Measurements from ENCODE around the gene TRIAP1. TPM values are rescaled to one million over a fixed set of nuclear protein-coding genes. Genes with fewer than 3 reads are reported as not detected.
"Not testable (repeated sequence)": the region's sequence is repeated elsewhere in the genome, so short reads cannot be mapped to it uniquely, and the experiment has no call there.

TRIAP1 gene
- total RNA-seq, 2 experiments from 2014 or later = 36.2 to 40.9 TPM

- H3K27ac Mint-ChIP-seq = no peak overlapping the region
- peaks cover 5% of the 10 kb centered on the region for H3K4me1 Mint-ChIP-seq (ENCODE audit: low read depth)
- ATAC-seq (no peak), DNase-seq (no peak)
- CTCF ChIA-PET = interaction anchor here (0.6 to 2.6 kb wide), 8 partner anchors 10 to 225 kb away, joined by 3 to 12 read pairs (median 7); partner anchors contain the start of genes COX6A1 and SRSF9
- peaks cover 47% of the 10 kb centered on the region for H3K36me3 Mint-ChIP-seq (ENCODE audit: low read depth)
- H3K27me3 Mint-ChIP-seq (ENCODE audit: low read depth) = no peaks in the 10 kb centered on the region
- H3K9me3 Mint-ChIP-seq (ENCODE audit: insufficient read depth) = no peaks in the 10 kb centered on the region
- POLR2A ChIA-PET = interaction anchor here (0.8 to 1.0 kb wide), 2 partner anchors 10 to 161 kb away, joined by 3 to 4 read pairs; partner anchors contain the start of gene RNU4-2
- H3K4me3 Mint-ChIP-seq = no peak overlapping the region
Measured at GRCh38 chr12:120453060-120453750, 7.0 kb upstream of the TRIAP1 start.

- ChIA-PET CTCF (interaction anchor here (1.4 to 2.2 kb wide), 4 partner anchors 12 to 16 kb away, joined by 6 to 12 read pairs (median 9); partner anchors contain the start of genes COX6A1 and SRSF9), POLR2A (interaction anchor here (0.9 kb wide), 1 partner anchor 11 kb away, joined by 3 read pairs; no protein-coding TSS in a partner anchor)
- not testable (repeated sequence) for H3K9me3 Mint-ChIP-seq (ENCODE audit: insufficient read depth); H3K27ac Mint-ChIP-seq; DNase-seq; H3K27me3 Mint-ChIP-seq (ENCODE audit: low read depth); ATAC-seq; H3K4me3 Mint-ChIP-seq
- Mint-ChIP-seq H3K4me1 (ENCODE audit: low read depth) (peaks cover 12% of the 10 kb centered on the region), H3K36me3 (ENCODE audit: low read depth) (peaks cover 51% of the 10 kb centered on the region)
Measured at GRCh38 chr12:120452524-120452923, 6.3 kb upstream of the TRIAP1 start.

- Mint-ChIP-seq H3K4me3 (peak overlapping the region; percentile 97), H3K9me3 (ENCODE audit: insufficient read depth) (no peaks in the 10 kb centered on the region), H3K27ac (peak overlapping the region; percentile 99), H3K27me3 (ENCODE audit: low read depth) (no peaks in the 10 kb centered on the region), H3K4me1 (ENCODE audit: low read depth) (peaks cover 40% of the 10 kb centered on the region), H3K36me3 (ENCODE audit: low read depth) (peaks cover 52% of the 10 kb centered on the region)
- CTCF ChIA-PET = interaction anchor here (1.5 to 2.2 kb wide), 4 partner anchors 10 to 220 kb away, joined by 3 to 17 read pairs (median 7); partner anchors contain the start of gene SRSF9
- POLR2A ChIA-PET = interaction anchor here (1.1 to 1.9 kb wide), 2 partner anchors 22 to 155 kb away, joined by 3 to 6 read pairs; partner anchors contain the start of genes RNU4-1 and SRSF9
- DNase-seq (no peak), ATAC-seq (no peak)
Measured at GRCh38 chr12:120447992-120448391, 1.8 kb upstream of the TRIAP1 start.

- H3K27ac Mint-ChIP-seq = peak overlapping the region; percentile 99
- CTCF ChIA-PET = interaction anchor here (1.5 to 2.5 kb wide), 5 partner anchors 11 to 219 kb away, joined by 3 to 17 read pairs (median 6); partner anchors contain the start of gene SRSF9
- POLR2A ChIA-PET = interaction anchor here (0.6 to 1.9 kb wide), 4 partner anchors 9 to 154 kb away, joined by 3 to 6 read pairs (median 3); partner anchors contain the start of genes RNU4-1 and SRSF9
Measured at GRCh38 chr12:120446844-120447178, 627 bp upstream of the TRIAP1 start.

GRCh38 chr12:120444676-120445075 is 1.5 kb downstream of the TRIAP1 start:
- POLR2A ChIA-PET = interaction anchor here (1.3 kb wide), 1 partner anchor 14 kb away, joined by 3 read pairs; no protein-coding TSS in a partner anchor
- peaks cover 70% of the 10 kb centered on the region for H3K36me3 Mint-ChIP-seq (ENCODE audit: low read depth)

More at GRCh38 chr12:120446844-120447178, 627 bp upstream of the TRIAP1 start:
- H3K9me3 Mint-ChIP-seq (ENCODE audit: insufficient read depth); DNase-seq; ATAC-seq; H3K27me3 Mint-ChIP-seq (ENCODE audit: low read depth): not testable (repeated sequence)
- Mint-ChIP-seq H3K4me3 (peak overlapping the region; percentile 97), H3K4me1 (ENCODE audit: low read depth) (peaks cover 41% of the 10 kb centered on the region), H3K36me3 (ENCODE audit: low read depth) (peaks cover 56% of the 10 kb centered on the region)

GRCh38 chr12:120439646-120440247 is 6.4 kb downstream of the TRIAP1 start:
- ChIA-PET POLR2A (interaction anchor here (1.0 kb wide), 2 partner anchors 29 to 149 kb away, joined by 3 to 4 read pairs; no protein-coding TSS in a partner anchor), CTCF (interaction anchor here (0.6 to 2.0 kb wide), 19 partner anchors 14 to 212 kb away, joined by 3 to 27 read pairs (median 4); partner anchors contain the start of genes COQ5, DYNLL1, POP5 and SIRT4)
- peak; percentile 86 for DNase-seq
- Mint-ChIP-seq H3K4me3 (peak overlapping the region; percentile 45), H3K9me3 (ENCODE audit: insufficient read depth) (no peaks in the 10 kb centered on the region), H3K27me3 (ENCODE audit: low read depth) (no peaks in the 10 kb centered on the region), H3K4me1 (ENCODE audit: low read depth) (peaks cover 31% of the 10 kb centered on the region), H3K36me3 (ENCODE audit: low read depth) (peaks cover 48% of the 10 kb centered on the region), H3K27ac (no peak overlapping the region)
- peak; percentile 42 for ATAC-seq

More at GRCh38 chr12:120444676-120445075, 1.5 kb downstream of the TRIAP1 start:
- Mint-ChIP-seq H3K4me1 (ENCODE audit: low read depth) (peaks cover 49% of the 10 kb centered on the region), H3K9me3 (ENCODE audit: insufficient read depth) (no peaks in the 10 kb centered on the region), H3K27me3 (ENCODE audit: low read depth) (no peaks in the 10 kb centered on the region), H3K27ac (peak overlapping the region; percentile 99), H3K4me3 (peak overlapping the region; percentile 97)
- ATAC-seq (no peak), DNase-seq (no peak)
- CTCF ChIA-PET = interaction anchor here (1.4 to 2.8 kb wide), 4 partner anchors 9 to 25 kb away, joined by 3 to 17 read pairs (median 8); partner anchors contain the start of gene SRSF9

GRCh38 chr12:120438495-120439198 is 7.5 kb downstream of the TRIAP1 start:
- Mint-ChIP-seq H3K27me3 (ENCODE audit: low read depth) (no peaks in the 10 kb centered on the region), H3K36me3 (ENCODE audit: low read depth) (peaks cover 37% of the 10 kb centered on the region), H3K9me3 (ENCODE audit: insufficient read depth) (no peaks in the 10 kb centered on the region), H3K27ac (peak overlapping the region; percentile 92), H3K4me1 (ENCODE audit: low read depth) (peaks cover 20% of the 10 kb centered on the region), H3K4me3 (peak overlapping the region; percentile 83)
- ATAC-seq (no peak), DNase-seq (no peak)
- ChIA-PET POLR2A (interaction anchor here (1.3 to 2.1 kb wide), 5 partner anchors 20 to 147 kb away, joined by 4 to 10 read pairs (median 4); partner anchors contain the start of genes RNU4-1, RNU4-2 and SIRT4), CTCF (interaction anchor here (1.0 to 2.3 kb wide), 11 partner anchors 11 to 249 kb away, joined by 3 to 12 read pairs (median 6); partner anchors contain the start of genes DYNLL1, POP5 and SIRT4)

- peak; percentile 98 for ATAC-seq
- peak within 1 kb of the TSS; percentile 83 for H3K4me3 Mint-ChIP-seq
- H3K27ac Mint-ChIP-seq = peak within 1 kb of the TSS; percentile 92
- ChIA-PET CTCF (interaction anchor here (0.6 to 2.3 kb wide), 13 partner anchors 12 to 144 kb away, joined by 3 to 12 read pairs (median 4); partner anchors contain the start of genes DYNLL1, POP5 and SIRT4), POLR2A (interaction anchor here (0.5 to 2.1 kb wide), 8 partner anchors 9 to 962 kb away, joined by 3 to 10 read pairs (median 4); partner anchors contain the start of genes RNU4-1, RNU4-2 and SIRT4)
- H3K4me1 Mint-ChIP-seq (ENCODE audit: low read depth) = peaks cover 24% of the 10 kb centered on the region
- no peaks in the 10 kb centered on the region for H3K9me3 Mint-ChIP-seq (ENCODE audit: insufficient read depth)
- peaks cover 31% of the 10 kb centered on the region for H3K36me3 Mint-ChIP-seq (ENCODE audit: low read depth)
- DNase-seq = peak; percentile 99
- H3K27me3 Mint-ChIP-seq (ENCODE audit: low read depth) = no peaks in the 10 kb centered on the region
Measured at GRCh38 chr12:120437735-120438494, 8.3 kb downstream of the TRIAP1 start, which contains the start of gene COX6A1. TSS of gene COX6A1 (plus strand) at chr12:120438113. CDS start at chr12:120438127, 14 bp downstream.

- H3K4me1 Mint-ChIP-seq (ENCODE audit: low read depth) = peaks cover 15% of the 10 kb centered on the region
- no peaks in the 10 kb centered on the region for H3K9me3 Mint-ChIP-seq (ENCODE audit: insufficient read depth)
- H3K4me3 Mint-ChIP-seq = no peak overlapping the region
- POLR2A ChIA-PET = no interaction called here
- ATAC-seq = no peak
- H3K27me3 Mint-ChIP-seq (ENCODE audit: low read depth) = peaks cover 9% of the 10 kb centered on the region
- no peak overlapping the region for H3K27ac Mint-ChIP-seq
- DNase-seq = no peak
- H3K36me3 Mint-ChIP-seq (ENCODE audit: low read depth) = peaks cover 1% of the 10 kb centered on the region
- CTCF ChIA-PET = interaction anchor here (0.7 to 1.7 kb wide), 5 partner anchors 10 to 131 kb away, joined by 3 to 6 read pairs (median 3); partner anchors contain the start of gene SIRT4
Measured at GRCh38 chr12:120432772-120433525, 13.2 kb downstream of the TRIAP1 start.

Data from activated CD8-positive, alpha-beta T cell treated with anti-CD3 and anti-CD28 coated beads, Interleukin-2, amount 10 ng/mL, durations not matched to agents 7 days and 5 days (primary cell).